NCI-H1417 treated with DMSO at 0.1 percent for 48 hours (cell line): Measurements from ENCODE around the gene TP63.

Experiments used
- DNase-seq: peaks from one replicate; lab custom pipeline; 2025; lab: John Stamatoyannopoulos, UW

Gene TP63

GRCh38 chr3:189780546-189781270 lies 149.5 kb downstream of the TP63 start:
- no peak for DNase-seq

GRCh38 chr3:189781415-189781814 lies 150.2 kb downstream of the TP63 start:
- no peak for DNase-seq

GRCh38 chr3:189786479-189787064 lies 155.4 kb downstream of the TP63 start:
- DNase-seq = no peak

GRCh38 chr3:189787191-189787590 lies 156.0 kb downstream of the TP63 start:
- no peak for DNase-seq

- DNase-seq = no peak
Observed at GRCh38 chr3:189787632-189788031, 156.4 kb downstream of the TP63 start.

GRCh38 chr3:189789432-189789831 lies 158.2 kb downstream of the TP63 start:
- DNase-seq = no peak

DNA sequence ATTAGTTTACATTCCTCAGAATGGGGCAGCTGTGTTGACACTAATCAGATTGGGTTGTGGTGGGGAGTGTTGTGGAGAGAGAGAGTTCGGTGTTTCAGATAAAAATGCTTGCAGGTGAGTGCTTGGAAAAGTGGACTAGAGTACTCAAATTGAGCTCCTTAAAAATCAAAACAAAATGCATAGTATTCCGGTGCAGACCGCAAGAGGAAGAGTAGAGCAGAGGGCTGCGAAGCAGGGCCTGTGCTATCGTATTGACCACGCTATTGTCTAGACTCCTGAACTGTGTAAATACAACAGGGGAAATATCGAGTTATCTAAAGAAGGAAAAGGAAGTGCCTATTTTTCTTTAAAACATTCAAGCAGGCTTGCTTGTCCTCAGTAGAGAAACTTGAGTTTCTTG lies 159.5 kb downstream of the TP63 start:
- DNase-seq = no peak

DNA sequence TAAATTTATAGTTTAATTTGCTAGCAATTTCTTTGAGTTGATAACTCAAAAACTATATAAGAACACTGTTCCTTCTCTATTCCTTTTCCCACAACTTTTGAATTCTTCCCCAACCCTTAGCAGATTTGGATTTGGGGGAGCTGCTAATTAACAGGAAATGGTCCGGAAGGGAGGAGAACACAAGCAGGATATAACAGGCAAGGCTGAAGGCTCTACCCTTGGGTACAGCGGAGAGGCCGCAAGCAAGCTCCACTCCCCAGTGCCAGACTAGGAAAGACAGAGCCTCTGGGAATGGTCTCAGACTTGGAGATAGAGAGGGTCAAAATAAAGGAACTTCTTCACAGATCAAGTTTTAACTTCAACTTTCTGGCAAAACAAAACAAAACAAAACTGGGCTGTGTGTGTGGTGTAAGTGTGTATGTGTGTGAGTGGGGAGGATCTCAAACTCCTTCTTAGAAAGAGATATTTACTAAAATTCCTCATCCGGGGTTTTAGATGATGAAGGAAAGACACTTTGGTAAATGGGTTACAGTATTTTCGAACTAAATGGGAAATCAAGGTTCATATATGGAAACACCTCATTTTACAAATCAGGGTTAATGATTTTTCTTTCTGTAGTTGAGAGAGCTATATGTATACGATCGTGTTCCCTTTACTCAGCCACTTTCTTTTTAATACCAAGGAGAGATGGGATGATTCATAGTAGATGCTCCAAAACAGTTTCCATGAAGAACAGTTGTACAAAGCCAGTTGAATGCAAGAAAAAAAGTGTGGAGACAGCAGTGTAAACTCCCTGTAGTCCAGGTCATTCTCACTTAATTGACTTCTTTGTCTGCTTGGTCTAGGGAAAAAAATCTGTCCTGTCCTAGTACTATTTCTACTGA lies 161.1 kb downstream of the TP63 start:
- no peak for DNase-seq

DNA sequence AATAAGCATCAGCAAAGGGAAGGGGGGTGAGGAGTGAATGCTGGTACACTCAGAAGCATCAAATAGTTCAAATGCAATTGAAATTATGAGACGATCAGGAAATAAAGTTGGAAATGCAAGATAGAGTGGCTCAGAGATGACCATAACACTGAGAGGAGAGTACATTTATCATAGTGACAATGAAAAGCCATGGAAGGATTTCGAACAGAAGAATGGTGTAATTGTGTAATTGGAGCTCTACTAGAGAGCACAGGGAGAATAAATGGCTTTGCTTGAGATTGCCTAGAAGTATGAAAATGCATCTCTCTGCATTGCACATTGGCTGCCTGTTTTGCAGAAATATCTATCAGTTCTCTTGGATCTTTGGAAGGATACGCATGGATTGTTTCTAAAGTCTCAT lies 163.3 kb downstream of the TP63 start:
- no peak for DNase-seq

DNA sequence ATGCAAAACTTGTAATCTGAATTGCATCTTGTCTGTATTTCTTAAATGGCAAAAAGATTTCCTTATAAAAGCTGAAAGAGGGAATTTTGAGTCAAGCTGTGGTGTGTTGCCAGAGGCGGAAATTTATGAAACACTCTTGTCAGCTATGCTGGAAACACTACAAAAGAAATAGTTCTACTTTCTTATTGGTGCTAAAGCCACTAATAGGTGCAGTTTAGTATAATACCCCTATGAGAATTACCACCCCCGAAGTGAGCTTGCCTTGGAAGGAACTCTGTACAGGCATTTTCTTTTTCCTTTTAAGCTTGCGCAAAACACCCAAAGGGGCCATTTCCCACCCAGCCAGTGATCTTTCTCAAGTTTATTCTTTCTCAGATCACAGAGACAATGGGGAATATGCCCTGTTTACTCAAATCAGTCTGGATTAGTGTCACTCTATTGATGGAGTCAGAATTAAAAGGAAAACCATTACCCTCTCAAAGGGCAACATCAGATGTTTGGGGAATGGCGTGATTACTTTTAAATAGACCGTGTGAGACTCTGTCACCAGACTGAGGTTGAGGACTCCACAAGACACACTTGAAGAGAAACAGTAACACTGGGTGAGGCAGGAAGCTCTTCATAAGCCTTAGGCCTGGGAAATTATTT lies 166.0 kb downstream of the TP63 start:
- no peak for DNase-seq

GRCh38 chr3:189799366-189799765 lies 168.2 kb downstream of the TP63 start:
- DNase-seq = no peak

DNA sequence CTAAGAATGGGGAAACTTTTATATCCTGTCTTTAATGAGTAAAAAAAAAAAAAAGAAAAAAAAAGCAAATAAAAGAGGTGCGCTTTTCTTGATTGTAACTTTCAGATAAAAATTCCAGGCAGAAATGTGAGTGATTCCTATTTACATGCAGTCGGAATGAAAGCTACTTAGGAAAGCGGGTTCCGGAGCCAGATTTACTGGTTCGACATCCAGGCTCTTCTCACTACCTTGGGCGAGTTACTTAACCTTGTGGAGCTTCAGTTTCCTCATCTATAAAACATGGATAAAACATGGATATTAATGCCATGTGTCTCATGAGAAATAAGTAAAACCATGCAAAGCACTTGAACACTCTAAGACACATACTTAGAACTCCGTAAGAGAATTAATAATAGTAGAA lies 169.2 kb downstream of the TP63 start:
- no peak for DNase-seq

DNA sequence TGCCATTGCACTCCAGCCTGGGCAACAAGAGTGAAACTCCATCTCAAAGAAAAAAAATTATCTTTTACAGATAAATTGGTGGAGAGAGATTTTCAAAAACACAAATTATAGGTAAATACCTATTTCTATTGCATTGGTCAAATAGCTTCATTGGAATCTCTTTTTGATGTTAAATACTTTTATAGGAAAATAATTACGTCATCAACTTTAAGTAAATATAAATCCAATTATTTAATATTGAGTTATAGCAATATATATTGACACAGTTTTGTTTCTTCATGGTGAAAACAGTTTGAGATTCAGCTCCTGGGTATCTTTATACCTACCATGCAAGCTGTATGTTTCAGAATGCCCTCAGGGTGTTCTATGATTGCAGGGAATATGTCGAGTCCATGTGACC lies 172.1 kb downstream of the TP63 start:
- DNase-seq = no peak

DNA sequence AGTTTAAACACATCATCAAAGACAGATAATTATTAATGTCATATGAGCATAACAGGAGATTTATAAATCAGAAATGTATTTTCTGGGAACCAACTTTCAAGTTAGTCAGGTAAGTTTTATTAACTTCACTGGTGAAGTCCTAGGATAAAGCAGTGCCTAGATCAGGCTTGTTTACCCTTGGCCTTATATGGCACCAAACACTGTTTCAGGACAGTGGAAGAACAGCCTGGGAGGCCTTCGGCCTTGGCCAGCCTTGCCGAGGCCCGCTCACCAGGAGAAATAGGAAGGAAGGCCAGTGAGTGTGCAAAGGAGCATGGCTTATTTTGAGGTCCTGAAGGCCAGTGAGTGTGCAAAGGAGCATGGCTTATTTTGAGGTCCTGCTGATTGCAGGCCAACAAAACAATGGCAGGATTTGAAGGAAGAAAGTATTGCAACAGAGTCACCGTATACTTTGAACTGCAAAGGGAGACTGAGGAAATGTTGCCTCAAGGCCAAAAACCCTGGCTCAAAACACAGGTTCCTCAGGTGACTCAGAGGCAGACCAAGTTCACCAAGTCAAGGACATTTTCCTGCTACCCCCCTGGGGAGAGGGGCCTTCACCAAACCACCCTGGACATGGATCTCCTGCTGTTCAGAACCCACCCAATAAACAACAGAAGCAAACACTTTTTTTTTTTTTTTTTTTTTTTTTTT lies 174.3 kb downstream of the TP63 start:
- DNase-seq = no peak

- no peak for DNase-seq
Observed at GRCh38 chr3:189806171-189806951, 175.2 kb downstream of the TP63 start.

DNA sequence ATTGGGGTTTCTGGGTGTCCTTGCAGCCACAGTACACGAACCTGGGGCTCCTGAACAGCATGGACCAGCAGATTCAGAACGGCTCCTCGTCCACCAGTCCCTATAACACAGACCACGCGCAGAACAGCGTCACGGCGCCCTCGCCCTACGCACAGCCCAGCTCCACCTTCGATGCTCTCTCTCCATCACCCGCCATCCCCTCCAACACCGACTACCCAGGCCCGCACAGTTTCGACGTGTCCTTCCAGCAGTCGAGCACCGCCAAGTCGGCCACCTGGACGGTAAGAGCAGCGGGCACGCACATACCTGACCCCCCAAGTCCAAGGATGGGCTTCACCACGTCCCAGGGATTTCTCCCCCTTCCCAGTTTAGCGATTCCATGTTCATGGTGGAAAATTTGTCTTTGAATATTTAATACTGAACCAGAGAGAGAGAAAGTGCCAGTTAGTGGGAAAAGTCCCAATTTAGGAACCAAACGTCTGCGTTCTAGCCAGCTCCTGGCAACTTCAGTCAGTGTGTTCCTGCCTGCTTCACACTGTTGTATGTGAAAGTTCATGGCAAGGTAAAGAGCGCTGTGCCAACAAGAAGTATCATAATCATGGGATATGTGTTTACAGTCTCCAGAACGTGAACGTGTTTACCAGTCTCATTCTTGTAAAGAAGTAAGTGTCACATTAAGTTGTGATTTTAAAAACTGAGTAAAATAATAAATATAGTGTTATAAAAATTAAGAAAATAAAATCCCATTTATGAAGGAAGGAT lies 177.2 kb downstream of the TP63 start:
- no peak for DNase-seq

DNA sequence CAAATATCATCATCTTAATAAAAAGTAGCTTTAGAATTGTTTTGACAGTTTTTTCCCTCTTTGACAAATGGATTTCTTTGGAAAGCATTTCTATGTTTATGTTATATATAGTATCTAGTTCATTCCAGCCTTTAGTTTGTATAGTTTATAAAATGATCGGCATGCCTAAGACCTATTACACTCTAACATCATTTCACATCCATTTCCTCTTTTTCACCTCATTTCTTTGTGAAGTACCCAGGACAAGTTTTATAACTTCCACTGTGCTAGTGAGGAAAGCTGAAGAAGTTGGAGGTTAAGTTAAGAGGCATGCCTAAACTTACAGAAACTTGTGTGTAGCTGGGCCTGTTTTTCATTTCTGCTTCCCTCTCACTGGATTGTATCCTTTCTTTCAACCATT lies 178.4 kb downstream of the TP63 start:
- no peak for DNase-seq

GRCh38 chr3:189812806-189813465 lies 181.7 kb downstream of the TP63 start:
- no peak for DNase-seq

DNA sequence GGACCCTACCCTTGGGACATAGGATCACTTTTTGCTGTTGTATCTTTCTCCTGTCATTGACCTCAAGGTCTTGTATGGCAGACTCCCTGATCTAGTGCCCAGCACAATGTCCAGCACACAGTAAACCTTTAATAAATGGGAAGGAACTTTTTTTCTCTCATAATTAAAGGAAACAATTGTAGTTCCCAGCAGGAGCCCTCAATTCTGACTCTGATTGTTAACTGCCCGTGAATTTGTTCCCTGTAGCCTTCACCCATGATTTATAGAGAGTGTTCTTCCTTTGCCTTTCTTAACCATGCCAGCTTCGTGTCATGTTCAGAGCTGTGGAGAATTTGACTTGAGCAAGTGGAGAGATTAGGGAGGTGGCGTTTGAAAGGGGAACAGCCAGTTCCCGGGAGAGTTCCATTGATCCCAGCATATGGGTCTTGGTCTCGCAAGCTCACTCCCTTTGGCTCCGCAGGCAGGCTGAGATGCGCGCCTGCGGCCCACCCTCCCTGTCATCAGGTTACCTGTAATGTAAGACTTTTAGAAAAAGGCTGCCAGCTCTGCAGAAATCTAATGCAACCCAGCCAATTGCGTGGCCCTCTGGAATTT lies 182.6 kb downstream of the TP63 start:
- DNase-seq = no peak

GRCh38 chr3:189820365-189820720 lies 189.2 kb downstream of the TP63 start:
- no peak for DNase-seq
